HG03064 (cell line): ENCODE results near the gene TIGD6.
"Not testable (repeated sequence)": the region's sequence is repeated elsewhere in the genome, so short reads cannot be mapped to it uniquely, and the experiment has no call there.

ENCODE experiments used
- ATAC-seq: cut with Tn5 transposase; IDR thresholded peaks from one replicate; pipeline ENCODE4 v1.9.1; 2021; ENCODE audit warnings: low read depth; ENCODE audit not compliant: unreplicated experiment

TIGD6 gene

DNA sequence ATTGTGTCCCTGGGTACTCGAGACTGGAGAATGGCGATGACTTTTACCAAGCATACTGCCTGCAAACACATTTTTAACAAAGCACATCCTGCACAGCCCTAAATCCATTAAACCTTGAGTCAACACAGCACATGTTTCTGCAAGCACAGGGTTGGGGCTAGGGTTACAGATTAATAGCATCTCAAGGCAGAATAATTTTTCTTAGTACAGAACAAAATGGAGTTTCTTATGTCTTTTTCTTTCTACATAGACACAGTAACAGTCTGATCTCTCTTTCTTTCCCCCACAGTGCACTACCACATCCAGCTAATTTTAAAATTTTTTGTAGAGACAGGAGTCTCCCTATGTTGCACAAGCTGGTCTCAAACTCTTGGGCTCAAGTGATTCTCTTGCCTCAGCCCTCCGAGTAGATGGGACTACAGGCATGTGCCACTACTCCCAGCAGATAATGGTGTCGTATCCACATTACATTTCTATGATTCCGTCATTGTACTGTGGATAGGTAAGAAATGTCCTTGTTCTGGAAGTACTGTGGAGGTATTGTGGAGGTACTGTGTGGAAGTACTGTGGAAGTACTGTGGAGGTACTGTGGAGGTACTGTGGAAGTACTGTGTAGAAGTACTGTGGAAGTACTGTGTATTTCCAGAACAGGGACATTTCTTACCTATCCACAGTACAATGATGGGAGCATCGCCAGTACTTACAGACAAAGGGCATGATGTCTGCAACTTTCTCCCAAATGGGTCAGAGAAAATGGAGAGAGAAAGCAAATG lies 57.1 kb downstream of the TIGD6 start:
- ATAC-seq: not testable (repeated sequence)
